ENCODE measurements around the gene AREL1.

GRCh38 chr14:74645244-74645643, 67.6 kb downstream of the AREL1 start:
- TF ChIP-seq CTCF (IDR thresholded peaks at IDR 0.05), result no peak
- TF ChIP-seq POLR2A (IDR thresholded peaks at IDR 0.05), result no peak

Measured in ovary (tissue), 3 donors.